Smooth muscle cell (in vitro differentiated cells): ENCODE measurements around the gene CPSF2. TPM values are rescaled to one million over a fixed set of nuclear protein-coding genes. Genes with fewer than 3 reads are reported as not detected.

Source experiments
- DNase-seq: peaks from one replicate; lab custom pipeline; 2025; ENCODE audit not compliant: unreplicated experiment; lab: John Stamatoyannopoulos, UW
- H2AFZ ChIP-seq: fragments of 200-600 bp; sonication (generic); 2 replicates; pipeline ENCODE4 v1.6.0; 2016; ENCODE audit warnings: antibody characterized with exemption, low read depth, mild to moderate bottlenecking
- H3F3A ChIP-seq: fragments of 200-600 bp; sonication (generic); 2 replicates; pipeline ENCODE4 v1.6.0; 2017; ENCODE audit warnings: antibody characterized with exemption, low read depth
- H3K27ac ChIP-seq: fragments of 200-600 bp; sonication (generic); 2 replicates; pipeline ENCODE4 v1.5.1; 2016; ENCODE audit warnings: low read depth, mild to moderate bottlenecking
- H3K27me3 ChIP-seq: fragments of 200-600 bp; sonication (generic); 2 replicates; pipeline ENCODE4 v1.6.1; 2016; ENCODE audit warnings: low read depth, mild to moderate bottlenecking
- H3K36me3 ChIP-seq: fragments of 200-600 bp; sonication (generic); 2 replicates; pipeline ENCODE4 v1.5.1; 2016; ENCODE audit warnings: low read depth
- H3K4me1 ChIP-seq: fragments of 200-600 bp; sonication (generic); 2 replicates; pipeline ENCODE4 v1.5.1; 2016; ENCODE audit warnings: low read depth
- H3K4me2 ChIP-seq: fragments of 200-600 bp; sonication (generic); 2 replicates; pipeline ENCODE4 v1.6.0; 2016; ENCODE audit warnings: mild to moderate bottlenecking
- H3K4me3 ChIP-seq: fragments of 200-600 bp; sonication (generic); 2 replicates; pipeline ENCODE4 v1.5.1; 2016; ENCODE audit warnings: mild to moderate bottlenecking
- H3K79me2 ChIP-seq: fragments of 200-600 bp; sonication (generic); 2 replicates; pipeline ENCODE4 v1.6.0; 2016; ENCODE audit warnings: low read depth, mild to moderate bottlenecking
- H3K9ac ChIP-seq: fragments of 200-600 bp; sonication (generic); 2 replicates; pipeline ENCODE4 v1.6.0; 2016; ENCODE audit warnings: low read depth
- H3K9me3 ChIP-seq: fragments of 200-600 bp; sonication (generic); replicated peaks from 2 replicates; pipeline ENCODE4 v1.5.1; 2016; ENCODE audit warnings: low read depth
- H4K20me1 ChIP-seq: fragments of 200-600 bp; sonication (generic); 2 replicates; pipeline ENCODE4 v1.6.0; 2016; ENCODE audit warnings: low read depth
- CTCF ChIP-seq: fragments of 200-600 bp; sonication (generic); IDR thresholded peaks from 2 replicates; pipeline ENCODE4 v1.5.1; 2017; ENCODE audit warnings: borderline replicate concordance, mild to moderate bottlenecking, antibody characterized with exemption; ENCODE audit not compliant: insufficient read depth, poor library complexity, severe bottlenecking
- WGBS: methylation state at CpG from one replicate; pipeline ENCODE4 v1.1.7; 2016; ENCODE audit warnings: low lambda C conversion rate; 5-methylcytosine and 5-hydroxymethylcytosine counted together
- polyA plus RNA-seq: library from polyadenylated mRNA; unstranded; fragments of >200 nt; fragmentation: Nextera tagmentation; extraction: Ambion mirVana; gene quantifications from 2 replicates; pipeline ENCODE4 v1.2.1, GENCODE V29; 2016
- total RNA-seq: library from RNA; depleted of rRNA; stranded (reverse); fragments of >200 nt; gene quantifications from 2 replicates; pipeline ENCODE4 v1.2.3, GENCODE V29; 2014

Gene CPSF2
- total and polyA plus RNA-seq, 2 experiments from 2014 or later = 33.2 to 53.7 TPM

GRCh38 chr14:92161521-92161920 is 39.8 kb downstream of the CPSF2 start:
- Histone ChIP-seq H3K9me3 (peaks cover 9% of the 10 kb centered on the region), H3K27me3 (no peaks in the 10 kb centered on the region), H2AFZ (no peak overlapping the region), H4K20me1 (no peaks in the 10 kb centered on the region), H3K4me3 (no peak overlapping the region), H3K4me1 (no peaks in the 10 kb centered on the region), H3K79me2 (no peaks in the 10 kb centered on the region), H3K4me2 (no peak overlapping the region), H3F3A (no peaks in the 10 kb centered on the region), H3K9ac (no peak overlapping the region), H3K36me3 (peaks cover 59% of the 10 kb centered on the region), H3K27ac (no peak overlapping the region)
- WGBS = 98% methylated on average over 3 of the region's 3 CpGs
- TF ChIP-seq CTCF = no peak
- no peak for DNase-seq

GRCh38 chr14:92164958-92165357 is 43.2 kb downstream of the CPSF2 start:
- Histone ChIP-seq H3K27ac (no peak overlapping the region), H4K20me1 (no peaks in the 10 kb centered on the region), H3K4me1 (no peaks in the 10 kb centered on the region), H3K4me3 (no peak overlapping the region), H3F3A (no peaks in the 10 kb centered on the region), H3K9me3 (peaks cover 11% of the 10 kb centered on the region), H3K79me2 (no peaks in the 10 kb centered on the region), H3K4me2 (no peak overlapping the region), H3K27me3 (no peaks in the 10 kb centered on the region), H2AFZ (no peak overlapping the region), H3K36me3 (peaks cover 48% of the 10 kb centered on the region), H3K9ac (no peak overlapping the region)
- DNase-seq = no peak
- 97% methylated on average over 2 of the region's 2 CpGs for WGBS
- no peak for TF ChIP-seq CTCF

- H3K9me3 ChIP-seq = no peaks in the 10 kb centered on the region
- no peaks in the 10 kb centered on the region for H3F3A ChIP-seq
- no peak for DNase-seq
- no peaks in the 10 kb centered on the region for H3K79me2 ChIP-seq
- no peaks in the 10 kb centered on the region for H4K20me1 ChIP-seq
- 0% methylated on average over 2 of the region's 2 CpGs for WGBS
- H2AFZ ChIP-seq = no peak overlapping the region
- H3K27ac ChIP-seq = peak overlapping the region; percentile 12
- H3K4me1 ChIP-seq = no peaks in the 10 kb centered on the region
- H3K4me2 ChIP-seq = no peak overlapping the region
- no peaks in the 10 kb centered on the region for H3K36me3 ChIP-seq
- no peaks in the 10 kb centered on the region for H3K27me3 ChIP-seq
- no peak overlapping the region for H3K4me3 ChIP-seq
- no peak for TF ChIP-seq CTCF
- H3K9ac ChIP-seq = no peak overlapping the region
Measured at GRCh38 chr14:92173668-92174067, 51.9 kb downstream of the CPSF2 start.

- WGBS = 91% methylated on average over 2 of the region's 2 CpGs
- H4K20me1 ChIP-seq = no peaks in the 10 kb centered on the region
- H3K9ac ChIP-seq = no peak overlapping the region
- no peak overlapping the region for H2AFZ ChIP-seq
- no peaks in the 10 kb centered on the region for H3K79me2 ChIP-seq
- no peaks in the 10 kb centered on the region for H3K27me3 ChIP-seq
- H3K36me3 ChIP-seq = no peaks in the 10 kb centered on the region
- H3K9me3 ChIP-seq = no peaks in the 10 kb centered on the region
- H3F3A ChIP-seq = no peaks in the 10 kb centered on the region
- H3K27ac ChIP-seq = no peak overlapping the region
- no peaks in the 10 kb centered on the region for H3K4me1 ChIP-seq
- DNase-seq = no peak
- no peak for TF ChIP-seq CTCF
- no peak overlapping the region for H3K4me2 ChIP-seq
- no peak overlapping the region for H3K4me3 ChIP-seq
Measured at GRCh38 chr14:92175811-92176210, 54.0 kb downstream of the CPSF2 start.
